ENCODE data around the gene KLHL35. TPM values are rescaled to one million over a fixed set of nuclear protein-coding genes. Genes with fewer than 3 reads are reported as not detected.

KLHL35 gene
- 0.71 to 1.5 TPM (median 1.0 TPM) in 5 replicates for total RNA-seq (2022; extraction: Qiagen RNA extraction; ENCODE audit: low read depth)

GRCh38 chr11:75432911-75433321 is at the start of gene KLHL35:
Gene KLHL35 (minus strand): TSS chr11:75433203. CDS start chr11:75430629, 2,574 bp downstream.

GRCh38 chr11:75399344-75400145 is 33.5 kb downstream of the KLHL35 start, which contains the start of gene RPS3:
Gene RPS3 (plus strand): TSS chr11:75399518. CDS start chr11:75399548, 30 bp downstream.

Other genes starting within 250 kb of the KLHL35 start
- gene TPBGL, start 192.4 kb downstream of the KLHL35 start, total RNA-seq (2022; extraction: Qiagen RNA extraction; ENCODE audit: low read depth): 0.06 to 0.27 TPM (median 0.16 TPM) in 4 of 5 replicates, not detected in the other
- gene ARRB1, start 81.5 kb downstream of the KLHL35 start, total RNA-seq (2022; extraction: Qiagen RNA extraction; ENCODE audit: low read depth): 10.6 to 16.9 TPM (median 14.7 TPM) in 5 replicates
- 3,180 to 4,370 TPM (median 3,361 TPM) in 5 replicates for gene RPS3, start 33.7 kb downstream of the KLHL35 start, total RNA-seq (2022; extraction: Qiagen RNA extraction; ENCODE audit: low read depth)
- 8.5 to 15.9 TPM (median 12.8 TPM) in 5 replicates for gene GDPD5, start 92.7 kb upstream of the KLHL35 start, total RNA-seq (2022; extraction: Qiagen RNA extraction; ENCODE audit: low read depth)
- gene SERPINH1, start 129.1 kb upstream of the KLHL35 start, total RNA-seq (2022; extraction: Qiagen RNA extraction; ENCODE audit: low read depth): 71.2 to 99.2 TPM (median 90.8 TPM) in 5 replicates
- gene MAP6, start 235.8 kb upstream of the KLHL35 start, total RNA-seq (2022; extraction: Qiagen RNA extraction; ENCODE audit: low read depth): 1.4 to 2.1 TPM (median 1.7 TPM) in 5 replicates

All from A549 treated with GW870086 at 1 μM for 4 hours (cell line).